Caki2 (cell line): ENCODE results near the gene NOS1AP. TPM values are rescaled to one million over a fixed set of nuclear protein-coding genes. Genes with fewer than 3 reads are reported as not detected.

Source experiments
- DNase-seq: peaks from one replicate; pipeline ENCODE4 v3.0.0-alpha.2; 2015; ENCODE audit warnings: low read depth
- in situ Hi-C: cut with HindIII; loops from 2 replicates; pipeline ENCODE4 v1.10.0; 2016; ENCODE audit warnings: low sequenced_read_pairs, low pct_unique_long_range_greater_than_20kb, mixed read lengths
- total RNA-seq: library from RNA; depleted of rRNA; stranded (reverse); fragments of >200 nt; shearing (Covaris generic); gene quantifications from 2 replicates; pipeline ENCODE4 v1.2.3, GENCODE V29; 2014; ENCODE audit warnings: low replicate concordance

Gene NOS1AP
- total RNA-seq, 1 experiment from 2014 or later: not detected

DNA sequence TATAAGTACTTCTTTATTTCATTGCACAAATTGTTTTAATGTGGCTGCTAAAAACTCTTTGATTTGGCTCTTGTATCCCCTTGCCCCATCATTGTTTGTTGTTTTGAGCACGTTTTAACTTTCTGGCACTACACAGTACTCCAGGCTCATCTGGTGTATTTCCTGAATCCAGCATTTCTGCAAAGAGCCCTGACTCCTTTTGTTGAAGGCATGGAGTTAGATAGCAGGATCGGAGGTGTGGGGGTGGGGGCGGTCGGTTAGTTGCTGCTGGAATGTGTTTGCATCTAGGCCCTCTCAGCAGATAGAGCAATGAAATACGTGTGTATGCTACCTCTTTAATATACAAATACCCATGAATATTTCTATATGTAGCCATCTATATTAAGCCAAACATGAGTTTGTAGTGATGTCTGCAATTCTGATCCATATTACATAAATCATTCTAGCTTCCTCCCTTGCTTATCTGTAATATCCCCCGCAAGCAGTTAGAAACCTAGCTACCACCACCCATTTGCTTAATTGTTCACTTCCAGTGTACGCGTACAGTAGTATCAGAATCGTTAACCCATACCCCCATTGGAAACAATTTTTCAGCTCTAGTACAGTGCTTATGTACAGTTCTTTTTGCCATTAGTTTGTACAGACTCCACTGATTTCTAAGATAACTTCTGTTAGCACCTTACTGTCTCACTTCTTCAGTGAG is 106.0 kb downstream of the NOS1AP start:
- DNase-seq: no peak
- in situ Hi-C loops: no loop called here

DNA sequence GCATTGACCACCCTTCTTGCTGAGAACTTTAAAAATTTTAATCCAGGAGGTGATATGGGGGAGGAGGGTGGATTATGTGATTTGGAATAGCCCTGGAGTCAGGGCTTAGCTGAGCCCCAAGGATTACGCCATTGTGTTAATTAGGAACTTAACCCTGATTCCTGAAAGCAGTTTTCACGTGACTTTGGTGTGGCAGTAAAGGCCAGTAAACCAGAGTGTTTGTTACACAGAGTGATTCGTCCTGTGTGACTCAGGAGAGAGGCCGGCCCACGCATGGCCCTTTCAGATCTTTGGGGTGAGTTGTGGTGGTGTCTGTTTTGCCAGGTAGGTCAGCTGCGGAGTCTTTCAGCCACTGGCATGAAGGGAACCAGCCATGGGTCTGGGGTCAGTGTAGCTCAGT is 107.6 kb downstream of the NOS1AP start:
- no peak for DNase-seq
- in situ Hi-C loops: no loop called here

- no peak for DNase-seq
- in situ Hi-C loops: no loop called here
Measured at GRCh38 chr1:162178432-162178831, 108.9 kb downstream of the NOS1AP start.

DNA sequence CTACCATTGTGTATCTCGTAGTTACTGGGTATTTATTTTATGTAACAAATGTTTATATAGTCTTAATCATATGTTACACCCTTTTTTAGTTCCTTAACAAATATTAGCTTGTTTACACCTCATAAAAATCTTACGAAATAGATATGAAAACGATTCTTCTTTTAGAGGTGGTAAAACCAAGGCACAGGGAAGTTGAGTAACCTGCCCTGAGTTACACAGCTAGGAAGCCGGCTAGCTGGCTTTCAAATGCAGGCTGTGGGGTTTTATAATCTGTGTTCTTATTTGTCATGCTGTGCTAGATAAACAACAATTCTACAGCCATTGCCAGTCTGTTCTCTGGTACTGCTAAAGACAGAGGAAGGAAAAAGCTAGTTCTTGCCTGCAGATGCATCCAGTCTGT is 109.6 kb downstream of the NOS1AP start:
- in situ Hi-C loops: no loop called here

GRCh38 chr1:162180813-162181212 is 111.3 kb downstream of the NOS1AP start:
- in situ Hi-C loops: no loop called here

More for the DNA sequence above, 109.6 kb downstream of the NOS1AP start:
- no peak for DNase-seq

DNA sequence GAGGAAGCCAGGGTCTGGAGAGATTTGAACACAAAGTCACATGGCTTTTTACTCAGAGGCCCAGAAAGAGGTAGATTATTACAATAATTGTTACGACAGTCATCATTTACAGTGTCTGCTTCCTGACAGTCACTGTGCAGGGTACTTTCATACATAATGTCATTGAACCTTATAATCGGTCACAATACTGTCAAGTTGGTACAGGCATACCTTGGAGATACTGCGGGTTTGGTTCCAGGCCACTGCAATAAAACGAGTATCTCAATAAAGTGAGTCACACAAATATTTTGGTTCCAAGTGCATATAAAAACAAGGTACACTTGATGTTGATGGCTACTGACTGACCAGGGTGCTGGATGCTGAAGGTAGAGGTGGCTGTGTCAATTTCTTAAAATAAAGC is 112.6 kb downstream of the NOS1AP start:
- DNase-seq: no peak
- in situ Hi-C loops: no loop called here

More at GRCh38 chr1:162180813-162181212, 111.3 kb downstream of the NOS1AP start:
- DNase-seq: no peak

DNA sequence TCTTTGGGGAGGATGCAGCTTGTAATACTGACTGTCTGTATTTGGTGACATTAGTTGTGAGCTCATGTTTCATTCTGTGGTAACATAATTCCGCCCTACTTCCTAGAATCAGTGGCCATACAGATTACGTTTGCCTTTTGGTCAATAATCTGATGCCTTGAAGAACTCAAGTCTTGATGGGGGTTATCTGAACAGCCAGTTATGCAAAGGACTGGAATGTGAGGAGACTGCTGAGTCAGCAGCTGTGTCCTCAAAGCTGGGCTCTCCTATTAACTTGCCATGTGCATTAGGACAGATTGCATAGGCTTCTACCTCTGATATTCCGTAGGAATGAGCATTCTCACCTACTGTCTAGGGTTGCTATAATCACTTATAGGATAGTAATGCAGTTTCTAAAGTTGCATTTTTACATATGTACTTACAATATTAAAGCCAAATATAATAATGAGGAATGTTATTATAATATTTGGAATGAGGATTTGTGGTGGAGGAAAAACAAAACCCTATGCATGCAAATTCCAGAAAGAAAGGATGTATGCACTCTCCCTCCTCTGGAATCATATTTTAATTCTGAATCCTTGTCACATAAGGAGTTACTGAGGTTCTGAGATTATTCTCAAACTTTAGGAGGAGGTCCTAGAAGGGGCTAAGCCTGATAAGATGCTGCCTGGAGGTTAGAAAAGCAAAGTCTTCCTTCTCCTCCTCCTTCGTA is 116.0 kb downstream of the NOS1AP start:
- in situ Hi-C loops: no loop called here
- DNase-seq: no peak

- no peak for DNase-seq
- in situ Hi-C loops: no loop called here
Measured at GRCh38 chr1:162186026-162186374, 116.5 kb downstream of the NOS1AP start.

DNA sequence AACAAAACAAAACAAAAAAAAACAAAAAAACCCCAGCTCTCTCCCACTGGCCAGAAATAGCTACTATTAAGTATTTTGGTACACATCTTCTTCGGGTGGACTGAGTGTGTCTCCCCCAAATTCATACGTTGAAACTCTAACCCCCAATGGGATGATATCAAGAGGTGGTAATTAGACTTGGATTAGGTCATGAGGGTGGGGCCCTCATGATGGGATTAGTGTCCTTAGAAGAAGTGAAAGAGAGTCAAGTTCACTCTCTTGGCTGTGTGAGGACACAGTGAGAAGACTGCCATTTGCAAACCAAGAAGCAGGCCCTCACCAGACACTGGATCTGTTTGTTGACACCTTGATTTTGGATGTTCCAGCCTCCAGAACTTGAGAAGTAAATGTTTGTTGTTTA is 116.9 kb downstream of the NOS1AP start:
- in situ Hi-C loops: no loop called here
- DNase-seq: no peak

- in situ Hi-C loops: no loop called here
- no peak for DNase-seq
Measured at GRCh38 chr1:162187687-162188276, 118.3 kb downstream of the NOS1AP start.

DNA sequence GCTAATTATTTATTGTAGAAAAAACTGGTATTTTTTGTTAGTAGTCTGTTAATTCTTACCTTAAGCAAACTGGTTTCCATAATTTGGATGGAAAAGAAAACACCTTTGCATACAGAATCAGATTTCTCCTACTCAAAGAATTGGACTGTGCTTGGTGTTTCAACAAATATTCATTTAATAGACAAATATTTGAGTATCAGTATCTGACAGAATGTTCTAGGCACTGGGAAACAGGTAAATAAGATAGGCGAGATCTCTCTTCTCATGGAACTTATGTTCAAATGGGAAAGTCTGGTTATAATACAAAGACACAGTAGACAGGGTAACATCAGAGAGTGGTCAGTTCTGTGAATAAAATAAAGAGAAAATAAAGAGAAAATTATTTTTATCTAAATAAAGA is 119.9 kb downstream of the NOS1AP start:
- DNase-seq: no peak
- in situ Hi-C loops: no loop called here

DNA sequence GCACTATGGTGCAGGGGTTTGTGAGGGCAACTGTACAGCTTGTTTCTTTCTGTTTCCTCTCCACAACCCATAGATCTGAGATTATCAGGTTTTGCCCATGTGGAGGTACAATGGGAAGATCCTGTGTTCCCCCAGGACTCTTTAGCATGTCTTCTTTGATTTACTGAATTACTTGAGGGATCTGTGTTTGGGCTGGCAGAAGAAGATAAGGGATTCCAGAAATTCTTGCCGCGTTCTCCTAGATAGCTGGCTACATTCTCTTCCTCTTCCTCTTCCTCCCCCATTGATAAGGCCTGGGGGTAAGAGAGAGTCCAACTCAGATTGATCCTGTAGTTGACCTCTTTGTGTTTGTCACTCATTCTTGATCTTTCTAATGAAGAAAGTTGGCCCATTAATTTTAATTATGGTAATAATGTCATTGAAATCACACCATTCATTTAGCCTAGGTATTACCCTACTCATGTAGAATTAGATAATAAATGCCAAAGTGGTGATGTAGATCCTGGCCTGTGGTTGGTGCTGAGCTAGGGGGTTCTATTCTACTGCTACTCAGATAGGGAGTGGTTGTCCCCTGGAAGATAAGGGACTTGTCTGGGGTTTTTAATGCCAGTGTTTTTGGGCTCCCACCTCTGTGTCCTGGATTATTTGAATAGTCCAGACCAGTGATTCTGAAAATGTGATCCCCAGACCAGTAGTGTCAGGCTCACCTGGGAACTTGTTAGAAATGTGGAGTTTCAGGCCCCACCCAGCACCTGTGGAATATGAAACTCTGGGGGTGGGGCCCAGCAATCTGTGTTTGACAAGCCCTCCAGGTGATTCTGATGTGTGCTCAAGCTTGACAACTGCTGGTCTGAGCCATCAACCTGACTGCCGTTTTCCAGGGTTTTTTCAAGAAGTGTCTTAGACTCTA is 122.2 kb downstream of the NOS1AP start:
- in situ Hi-C loops: no loop called here
- DNase-seq: no peak

DNA sequence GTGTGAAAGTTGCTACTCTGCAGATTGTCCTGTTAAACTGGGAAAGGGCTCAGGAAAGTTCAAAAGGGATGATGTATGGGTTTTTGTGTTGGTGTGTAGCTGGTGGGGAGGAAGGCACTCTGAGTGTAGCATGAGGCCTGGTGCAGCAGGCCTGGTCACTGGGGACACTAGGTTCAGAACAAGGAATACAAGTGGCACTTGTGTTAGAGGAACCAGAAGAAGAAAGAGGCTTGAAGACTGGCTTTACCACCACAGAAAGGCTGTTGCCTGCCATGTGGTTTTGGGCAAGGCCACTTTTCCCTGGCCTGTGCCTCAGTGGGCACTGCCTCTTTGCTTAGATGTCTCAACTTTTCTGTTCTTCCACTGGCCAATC is 122.8 kb downstream of the NOS1AP start:
- in situ Hi-C loops: no loop called here
- no peak for DNase-seq

DNA sequence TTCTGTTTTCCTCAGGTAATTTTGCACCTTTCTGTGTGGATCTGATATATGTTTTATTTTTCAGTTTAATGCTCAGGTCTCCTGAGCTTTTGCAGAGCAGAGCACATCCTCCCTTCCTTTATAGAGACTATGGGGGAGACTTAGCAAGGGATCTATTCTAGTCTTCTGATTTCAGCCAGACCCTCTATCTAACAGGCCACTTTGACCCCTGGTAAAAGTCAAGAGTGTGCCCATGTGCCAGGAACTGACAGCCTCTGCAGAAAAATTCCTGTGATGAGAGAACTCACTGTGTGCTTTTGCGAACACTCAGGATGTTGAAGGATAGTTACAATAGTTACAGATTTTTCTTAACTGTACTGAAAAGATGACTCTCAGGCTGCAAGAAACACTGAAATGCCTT is 123.3 kb downstream of the NOS1AP start:
- in situ Hi-C loops: no loop called here
- DNase-seq: no peak

DNA sequence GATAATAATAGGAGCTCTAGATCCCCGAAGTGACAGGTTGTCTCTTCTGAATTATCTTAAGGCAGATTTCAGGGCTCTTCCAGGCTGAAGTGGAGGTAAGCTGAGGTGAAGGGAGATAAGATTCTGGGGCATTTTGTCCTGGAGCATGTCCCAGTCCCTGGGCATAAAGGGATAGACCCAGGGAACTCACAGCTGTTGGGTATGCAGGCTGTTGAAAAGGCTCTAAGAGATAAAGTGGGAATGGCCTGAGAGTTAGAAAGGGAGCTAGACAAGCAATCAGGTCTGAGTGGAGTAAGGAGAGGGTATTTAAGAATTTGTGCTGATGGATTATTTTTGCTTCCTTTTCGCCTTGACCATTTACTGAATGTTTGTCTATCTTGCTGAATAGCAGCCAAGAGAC is 123.7 kb downstream of the NOS1AP start:
- in situ Hi-C loops: no loop called here
- DNase-seq: no peak

GRCh38 chr1:162193815-162194214 is 124.3 kb downstream of the NOS1AP start:
- in situ Hi-C loops: no loop called here
- peak; percentile 8 for DNase-seq

DNA sequence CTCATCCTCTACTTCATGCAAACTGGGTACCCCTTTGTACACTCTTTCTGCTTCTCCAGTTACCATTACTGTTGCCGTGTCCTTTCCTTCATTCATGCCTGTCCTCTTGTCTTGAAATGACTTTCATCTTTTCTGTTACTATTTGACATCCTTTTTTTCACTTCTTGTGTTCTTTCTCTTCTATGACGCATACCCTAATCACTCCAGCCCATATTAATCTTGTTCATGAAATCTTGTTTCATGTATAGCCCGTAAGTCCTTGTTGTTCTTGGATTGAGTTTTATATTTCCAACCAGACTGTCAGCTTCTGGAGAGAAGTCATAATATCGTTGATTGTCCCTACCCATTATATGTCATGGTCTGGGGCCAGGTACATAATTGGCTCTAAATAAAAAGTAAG is 126.1 kb downstream of the NOS1AP start:
- DNase-seq: no peak
- in situ Hi-C loops: no loop called here

- in situ Hi-C loops: no loop called here
- no peak for DNase-seq
Measured at GRCh38 chr1:162196387-162196786, 126.9 kb downstream of the NOS1AP start.

DNA sequence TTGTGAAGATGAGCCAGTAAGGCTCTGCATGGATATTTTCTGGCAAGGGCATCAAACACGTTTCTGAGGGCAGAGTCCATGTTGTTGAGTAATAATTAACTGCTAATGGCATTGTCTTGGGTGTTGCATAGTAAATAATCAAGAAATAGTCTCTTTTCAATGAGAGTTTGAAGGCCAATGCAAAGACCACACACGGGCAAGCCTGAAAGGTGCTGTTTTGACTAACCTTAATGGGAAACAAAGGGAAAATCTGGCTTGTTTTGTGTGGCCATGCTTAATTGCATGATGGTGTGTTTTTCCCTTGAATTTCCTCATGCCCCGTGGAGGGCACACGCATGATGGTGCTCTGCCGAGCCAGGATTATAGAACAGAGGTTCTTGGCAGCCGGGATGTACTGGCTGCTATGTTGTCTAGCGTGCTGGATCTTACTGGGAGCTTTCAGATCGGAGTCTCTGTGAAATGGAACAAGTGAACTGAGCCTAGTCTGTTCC is 127.6 kb downstream of the NOS1AP start:
- DNase-seq: no peak
- in situ Hi-C loops: no loop called here
